GM21515 (cell line): Measurements from ENCODE around the gene KANTR.

Source experiments
- ATAC-seq: cut with Tn5 transposase; IDR thresholded peaks from one replicate; pipeline ENCODE4 v1.9.1; 2021; ENCODE audit not compliant: unreplicated experiment

KANTR gene, protein sequence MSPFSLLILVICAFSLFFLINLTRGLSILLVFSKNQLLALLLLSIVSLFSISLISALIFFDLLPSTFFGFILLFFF

DNA sequence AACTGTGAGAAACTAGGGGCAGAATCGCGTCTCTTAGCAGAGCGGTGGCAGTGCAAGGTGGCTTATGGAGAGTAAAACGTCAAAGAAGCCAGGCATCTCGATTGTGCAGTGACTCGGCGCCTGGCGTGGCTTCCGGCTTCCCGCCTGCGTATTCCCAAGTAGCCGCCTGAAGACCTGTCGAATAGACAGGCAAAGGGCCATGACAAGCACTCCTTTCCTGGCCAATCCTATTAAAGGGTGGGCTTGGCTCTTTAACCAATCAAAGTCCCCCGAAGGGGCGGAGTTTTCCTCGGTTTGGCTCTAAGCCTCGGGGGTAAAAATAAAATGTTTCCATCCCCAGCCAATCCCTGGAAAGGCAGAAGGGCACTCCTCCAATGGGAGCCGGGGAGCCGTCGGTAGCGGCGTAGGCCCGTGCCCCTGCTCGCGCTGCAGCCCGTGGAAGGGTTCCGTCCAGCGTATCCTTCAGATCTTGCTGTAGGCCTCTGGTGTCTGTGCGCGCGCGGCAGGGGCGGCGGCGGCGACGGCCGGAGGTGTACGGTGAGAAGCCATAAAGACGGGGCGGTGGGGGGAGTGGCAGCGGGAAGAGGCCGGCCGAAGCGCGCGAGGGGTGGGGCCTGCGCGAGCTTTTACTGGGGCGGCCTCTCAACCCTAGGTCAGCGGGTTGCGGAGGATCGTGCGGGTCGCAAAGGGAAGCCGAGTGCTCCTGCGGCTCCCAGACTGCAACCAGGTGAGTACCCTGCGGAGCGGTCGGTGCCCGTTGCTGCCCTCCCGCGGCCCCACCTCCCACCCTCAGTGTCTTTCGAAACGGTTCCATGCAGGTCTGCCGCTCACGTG, at the start of gene KANTR:
TSS of gene KANTR (plus strand) at position 395 of the 834 bp plus-strand sequence. CDS start 30,131 bp downstream, outside the sequence.
- ATAC-seq: peak; percentile 71

DNA sequence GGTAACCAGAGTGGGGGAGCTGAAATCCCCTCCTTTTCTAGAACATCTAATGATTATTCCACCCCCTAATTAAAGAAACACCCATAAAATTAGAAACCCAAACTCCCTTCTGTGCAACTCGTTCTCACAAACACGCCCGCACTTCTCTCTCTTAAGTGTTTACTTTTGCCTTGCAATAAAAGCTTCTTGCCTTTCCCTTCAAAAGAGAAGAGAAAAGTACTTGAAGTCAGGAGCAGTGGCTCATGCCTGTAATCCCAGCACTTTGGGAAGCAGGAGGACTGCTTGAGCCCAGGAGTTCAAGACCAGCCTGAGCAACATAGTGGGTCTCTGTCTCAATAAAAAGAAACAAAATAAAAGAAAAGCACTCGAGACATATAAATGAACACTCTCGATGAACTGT, 48.9 kb upstream of the KANTR start:
- no peak for ATAC-seq

DNA sequence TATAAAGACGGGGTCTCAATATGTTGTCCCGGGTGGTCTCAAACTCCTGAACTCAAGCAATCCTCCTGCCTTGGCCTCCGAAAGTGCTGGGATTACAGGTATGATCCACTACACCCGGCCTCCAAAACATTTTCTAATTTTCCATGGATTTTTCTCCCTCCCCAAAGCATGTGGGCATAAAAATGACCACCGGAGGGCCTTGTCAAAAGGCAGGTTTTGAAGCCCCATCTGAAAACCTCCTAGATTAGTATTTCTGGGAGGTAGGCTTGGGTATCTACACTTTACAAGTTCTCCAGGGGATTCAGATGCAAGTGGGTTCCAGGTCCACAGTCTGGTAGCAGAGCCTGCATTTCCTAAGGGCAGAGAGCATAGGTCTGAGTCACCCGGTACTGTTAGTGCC, 46.7 kb upstream of the KANTR start:
- ATAC-seq: no peak

DNA sequence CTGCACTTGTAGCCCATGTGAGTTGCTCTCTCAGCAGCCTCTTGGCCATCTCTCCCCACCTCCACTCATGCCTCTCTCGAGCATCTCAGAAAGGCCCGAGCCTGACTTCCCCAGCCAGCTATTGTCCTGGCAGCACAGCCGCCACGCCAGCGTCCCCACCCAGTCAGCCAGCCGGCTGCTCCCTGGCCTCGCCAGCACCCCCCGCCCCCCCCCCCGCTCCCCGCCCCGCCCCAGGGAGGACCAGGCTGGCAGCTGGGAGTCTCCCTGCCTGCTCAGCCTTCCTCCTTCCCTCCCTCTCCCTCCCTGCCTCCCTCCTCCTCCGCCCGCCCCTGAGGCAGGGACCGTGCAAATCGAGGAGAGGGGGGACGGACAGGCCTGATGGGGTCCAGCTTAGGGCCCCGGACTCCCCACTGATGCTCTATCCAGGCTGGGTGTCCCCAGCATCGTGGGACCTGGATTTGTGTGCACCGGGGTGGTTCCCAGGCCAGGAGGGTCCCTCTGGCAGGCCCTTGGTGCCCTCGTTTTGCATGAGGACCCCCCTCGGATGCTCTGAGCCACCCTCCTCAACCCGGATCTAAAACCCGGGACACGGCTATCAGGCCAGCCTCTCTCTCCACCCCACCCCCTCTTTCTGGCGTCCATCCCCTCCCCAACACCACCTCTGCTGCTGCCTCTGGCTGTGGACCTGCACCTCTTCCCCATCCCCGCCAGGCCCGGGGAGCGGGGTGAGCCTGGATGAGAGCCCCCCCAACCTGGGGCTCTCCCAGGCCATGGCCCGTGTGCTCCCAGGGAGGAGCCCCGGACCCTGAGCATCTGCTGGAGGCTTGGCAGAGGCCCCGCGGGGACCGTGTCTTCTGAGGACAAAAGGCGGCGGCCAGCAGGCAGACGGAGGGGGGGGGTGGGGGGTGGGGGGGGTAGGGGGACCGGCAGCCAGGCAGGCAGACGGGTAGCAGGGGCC, 45.5 kb upstream of the KANTR start, which contains the start of gene GPR173:
TSS of gene GPR173 (plus strand) at position 621 of the 958 bp plus-strand sequence. CDS start 27,833 bp downstream, outside the sequence.
- no peak for ATAC-seq

DNA sequence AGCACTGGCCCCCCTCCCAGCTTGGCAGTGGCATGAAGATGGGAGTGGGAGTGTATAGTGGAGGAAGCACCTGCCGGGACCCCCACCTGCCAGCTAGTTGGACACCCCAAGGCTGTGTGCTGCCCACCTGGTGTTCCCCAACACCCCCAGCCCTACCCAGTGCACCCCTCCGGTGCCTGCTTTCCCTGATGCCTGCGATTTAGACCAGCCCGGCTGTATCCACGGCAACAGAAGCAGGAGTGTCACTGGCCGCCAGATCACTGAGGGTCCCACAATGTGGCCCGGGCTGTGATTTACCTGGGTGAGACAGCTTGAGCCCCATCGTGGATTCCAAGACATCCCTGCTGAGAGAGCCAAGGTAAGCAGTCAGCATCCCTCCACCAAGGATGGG, 44.8 kb upstream of the KANTR start:
- ATAC-seq: no peak

DNA sequence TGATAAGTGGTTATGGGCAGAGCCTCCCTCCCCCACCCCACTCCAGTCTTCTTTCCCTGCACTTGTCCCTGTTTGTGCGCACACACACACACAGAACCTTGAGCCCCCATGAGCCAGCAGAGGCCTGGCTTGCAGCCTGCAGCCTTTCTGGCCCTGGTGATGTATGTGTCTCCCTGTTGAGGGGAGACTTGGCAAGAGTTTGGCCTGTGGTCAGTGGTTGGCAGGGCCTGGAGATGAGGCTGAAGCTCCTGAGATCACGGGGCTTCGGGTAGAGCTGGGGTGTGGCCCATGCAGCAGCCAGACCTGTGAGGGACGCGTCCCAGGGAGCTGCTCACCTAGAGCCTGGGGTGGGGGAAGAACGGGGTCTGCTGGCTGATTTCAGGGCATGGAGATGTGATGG, 43.1 kb upstream of the KANTR start:
- ATAC-seq: no peak

DNA sequence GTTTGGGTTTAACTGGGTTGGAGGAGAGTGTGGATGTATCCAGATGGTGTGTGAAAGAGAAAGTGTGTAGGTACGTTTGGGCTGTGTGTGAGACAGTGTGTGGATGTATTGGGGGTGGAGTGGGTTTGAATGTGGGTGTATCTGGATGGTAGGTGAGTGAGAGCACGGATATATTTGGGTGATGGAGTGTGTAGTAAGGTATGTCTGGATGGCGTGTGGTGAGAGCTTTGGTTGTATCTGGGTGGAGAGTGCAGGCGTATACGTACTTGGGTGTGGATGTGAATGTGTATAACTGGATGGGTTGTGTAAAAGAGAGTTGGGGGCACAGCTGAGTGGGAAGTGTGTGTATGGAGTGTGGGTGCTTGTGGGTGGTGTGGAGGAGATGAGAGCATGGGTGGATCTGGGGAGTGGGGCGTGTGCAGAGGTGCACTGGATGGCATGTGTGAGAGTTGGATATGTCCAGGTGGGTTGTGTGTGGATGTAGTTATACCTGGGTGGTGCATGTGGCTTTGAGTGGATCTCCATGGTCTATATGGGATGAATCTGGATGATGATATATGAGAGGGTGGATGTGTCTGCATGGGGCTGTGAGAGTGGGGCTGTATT, 38.6 kb upstream of the KANTR start:
- ATAC-seq: no peak

DNA sequence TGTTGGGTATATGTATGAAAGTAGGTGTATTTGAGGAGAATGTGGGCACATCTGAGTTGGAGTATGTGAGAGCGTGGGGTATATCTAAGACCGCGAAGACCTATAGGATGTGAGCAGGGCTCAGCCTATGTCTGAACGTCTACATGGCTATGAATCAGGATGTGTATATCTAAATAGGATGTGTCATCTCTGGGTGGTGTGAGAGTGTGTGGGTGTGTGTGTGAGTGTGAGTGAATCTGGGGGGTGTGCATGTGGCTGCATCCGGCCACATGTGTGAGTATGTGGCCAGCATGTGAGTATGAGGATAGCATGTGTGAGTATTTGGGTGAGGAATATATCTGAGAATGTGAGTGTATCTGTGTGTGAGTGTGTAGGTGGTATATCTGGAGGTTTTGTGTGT, 37.6 kb upstream of the KANTR start:
- no peak for ATAC-seq

DNA sequence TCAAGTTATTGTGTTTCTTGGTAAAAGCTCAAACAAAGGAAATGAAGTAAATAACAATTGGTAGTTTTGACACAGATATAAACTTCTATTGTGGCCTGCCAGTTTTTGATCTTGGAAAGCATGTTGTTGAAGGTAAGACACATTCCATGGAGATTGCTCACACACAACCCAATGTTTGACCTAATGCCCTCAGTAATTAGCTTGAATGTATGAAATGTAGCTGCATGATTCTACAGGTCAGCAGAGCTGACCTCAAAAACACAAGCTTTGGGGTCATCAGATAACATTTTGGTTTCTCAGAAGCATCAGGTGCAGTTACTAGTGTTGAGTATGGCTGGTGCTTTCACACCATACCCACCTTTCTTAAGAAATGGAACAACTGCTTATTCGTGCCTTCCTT, 28.8 kb upstream of the KANTR start:
- no peak for ATAC-seq

DNA sequence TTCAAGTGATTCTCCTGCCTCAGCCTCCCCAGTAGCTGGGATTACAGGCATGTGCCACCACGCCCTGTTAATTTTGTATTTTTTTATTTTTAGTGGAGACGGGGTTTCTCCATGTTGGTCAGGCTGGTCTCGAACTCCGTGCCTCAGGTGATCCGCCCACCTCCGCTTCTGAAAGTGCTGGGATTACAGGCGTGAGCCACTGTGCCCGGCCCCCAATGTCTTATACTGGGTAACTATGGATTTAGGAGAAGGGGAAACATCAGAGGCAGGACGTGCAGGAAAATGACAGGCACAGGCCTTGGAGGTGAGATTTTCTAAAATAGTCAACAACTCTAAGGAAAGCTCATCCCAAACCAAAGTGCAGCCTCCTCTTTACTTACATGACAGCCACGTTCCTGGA, 22.9 kb upstream of the KANTR start:
- no peak for ATAC-seq

DNA sequence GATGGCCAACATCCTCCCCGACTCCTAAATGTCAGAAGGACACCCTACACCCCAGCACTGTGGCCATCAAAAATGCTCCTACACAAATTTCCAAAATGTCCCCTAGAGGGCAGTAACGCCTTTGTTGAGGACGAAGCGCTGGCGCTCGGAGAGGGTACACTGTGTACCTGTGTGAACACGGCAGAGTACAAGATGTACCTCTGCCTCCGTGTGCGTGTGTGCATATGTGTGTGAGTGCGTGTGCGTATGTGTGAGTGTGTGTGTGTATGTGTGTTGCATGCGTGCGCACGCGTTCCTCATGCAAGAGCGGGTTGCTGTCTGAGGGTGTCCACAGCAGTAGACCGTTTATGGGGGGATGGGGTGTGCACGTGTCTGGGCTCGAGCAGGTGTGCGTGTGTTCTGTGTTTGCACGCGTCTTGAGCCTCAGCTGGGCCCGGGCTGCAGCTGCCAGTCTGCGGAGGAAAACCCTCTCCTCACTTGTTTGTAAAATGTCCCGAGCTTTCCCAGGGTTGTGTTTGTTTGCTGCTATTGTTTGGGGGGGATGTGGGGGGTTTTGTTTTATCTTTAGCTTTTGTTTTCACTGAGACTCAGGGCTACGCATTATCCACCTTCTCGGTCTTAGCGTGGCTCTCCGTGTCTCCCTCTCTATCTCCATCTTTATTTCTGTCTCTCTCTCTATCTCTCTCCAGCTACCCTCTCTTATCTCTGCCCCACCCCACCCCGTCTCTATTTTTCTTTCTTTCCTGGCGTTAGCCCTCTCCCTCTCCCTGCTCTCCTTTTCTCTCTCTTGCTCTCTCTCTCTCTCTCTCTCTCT, 22.1 kb upstream of the KANTR start:
- peak; percentile 66 for ATAC-seq

DNA sequence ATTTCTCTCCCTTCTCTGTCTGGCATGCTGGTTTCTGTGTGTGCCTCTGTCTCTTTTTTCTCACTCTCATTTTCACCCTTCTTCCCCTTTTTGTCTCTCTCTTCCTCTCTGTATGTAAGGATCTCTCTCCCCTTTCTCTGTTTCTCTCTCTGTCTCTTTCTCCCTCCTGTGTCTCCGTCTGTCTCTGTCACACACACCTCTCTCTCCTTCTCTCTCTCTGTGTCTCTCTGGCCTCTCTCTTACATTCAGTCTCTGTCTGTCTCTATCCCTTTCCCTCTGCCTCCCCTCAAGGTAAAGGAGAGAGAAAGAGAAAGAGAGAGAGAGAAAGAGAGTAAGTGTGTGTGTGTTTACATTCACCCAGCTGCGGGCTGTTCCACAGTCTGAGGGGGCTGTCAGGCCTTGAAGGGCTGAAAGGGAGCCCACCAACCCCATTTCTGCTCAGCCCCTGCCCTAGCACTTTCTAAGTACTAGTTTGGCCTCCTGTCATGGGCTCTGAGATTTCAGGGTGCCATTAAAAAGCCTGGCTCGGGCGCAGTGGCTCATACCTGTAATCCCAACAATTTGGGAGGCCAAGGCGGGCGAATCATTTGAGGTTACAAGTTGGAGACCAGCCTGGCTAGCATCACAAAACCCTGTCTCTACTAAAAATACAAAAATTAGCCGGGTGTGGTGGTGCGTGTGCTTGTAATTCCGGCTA, 21.4 kb upstream of the KANTR start:
- ATAC-seq: no peak

DNA sequence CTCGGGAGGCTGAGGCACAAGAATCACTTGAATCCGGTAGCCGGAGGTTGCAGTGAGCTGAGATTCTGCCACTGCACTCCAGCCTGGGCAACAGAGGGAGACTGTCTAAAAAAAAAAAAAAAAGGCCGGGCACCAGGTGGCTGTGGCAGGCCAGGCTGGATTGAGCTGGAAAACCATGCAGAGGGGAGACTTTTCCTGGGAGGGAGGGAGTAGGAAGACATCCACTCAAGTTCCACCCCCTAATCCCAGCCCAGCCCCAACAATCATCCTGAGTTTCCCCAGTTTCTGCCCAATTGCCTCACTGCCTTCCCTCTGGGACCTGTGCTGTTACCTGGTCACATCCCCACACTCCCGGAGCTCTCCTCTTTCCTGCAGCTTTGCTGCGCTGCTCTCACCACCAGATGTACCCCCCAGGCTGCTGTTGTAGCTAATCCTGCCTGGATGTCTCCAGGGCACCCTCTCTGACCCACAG, 20.8 kb upstream of the KANTR start:
- no peak for ATAC-seq

DNA sequence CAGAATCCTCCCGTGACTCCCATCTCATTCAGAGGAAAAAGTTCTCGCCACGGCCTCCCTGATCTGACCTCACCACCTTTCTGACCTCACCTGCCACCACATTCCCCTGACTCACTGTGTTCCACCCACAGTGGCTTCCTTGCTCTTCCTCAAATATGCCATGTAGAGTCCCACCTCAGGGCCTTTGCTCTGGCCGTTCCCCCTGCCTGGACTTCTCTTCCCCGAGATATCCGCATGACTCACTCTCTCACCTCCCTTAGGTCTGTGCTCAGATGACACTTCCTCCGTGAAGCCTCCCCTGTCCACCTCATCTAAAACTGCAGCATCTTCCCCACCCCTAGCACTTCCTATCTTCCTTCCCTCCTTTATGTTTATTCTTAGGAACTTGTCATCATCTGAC, 18.9 kb upstream of the KANTR start:
- ATAC-seq: no peak

DNA sequence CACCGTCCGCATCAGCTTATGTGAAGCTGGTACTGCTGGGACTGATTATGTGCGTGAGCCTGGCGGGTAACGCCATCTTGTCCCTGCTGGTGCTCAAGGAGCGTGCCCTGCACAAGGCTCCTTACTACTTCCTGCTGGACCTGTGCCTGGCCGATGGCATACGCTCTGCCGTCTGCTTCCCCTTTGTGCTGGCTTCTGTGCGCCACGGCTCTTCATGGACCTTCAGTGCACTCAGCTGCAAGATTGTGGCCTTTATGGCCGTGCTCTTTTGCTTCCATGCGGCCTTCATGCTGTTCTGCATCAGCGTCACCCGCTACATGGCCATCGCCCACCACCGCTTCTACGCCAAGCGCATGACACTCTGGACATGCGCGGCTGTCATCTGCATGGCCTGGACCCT, 17.3 kb upstream of the KANTR start:
- ATAC-seq: no peak

DNA sequence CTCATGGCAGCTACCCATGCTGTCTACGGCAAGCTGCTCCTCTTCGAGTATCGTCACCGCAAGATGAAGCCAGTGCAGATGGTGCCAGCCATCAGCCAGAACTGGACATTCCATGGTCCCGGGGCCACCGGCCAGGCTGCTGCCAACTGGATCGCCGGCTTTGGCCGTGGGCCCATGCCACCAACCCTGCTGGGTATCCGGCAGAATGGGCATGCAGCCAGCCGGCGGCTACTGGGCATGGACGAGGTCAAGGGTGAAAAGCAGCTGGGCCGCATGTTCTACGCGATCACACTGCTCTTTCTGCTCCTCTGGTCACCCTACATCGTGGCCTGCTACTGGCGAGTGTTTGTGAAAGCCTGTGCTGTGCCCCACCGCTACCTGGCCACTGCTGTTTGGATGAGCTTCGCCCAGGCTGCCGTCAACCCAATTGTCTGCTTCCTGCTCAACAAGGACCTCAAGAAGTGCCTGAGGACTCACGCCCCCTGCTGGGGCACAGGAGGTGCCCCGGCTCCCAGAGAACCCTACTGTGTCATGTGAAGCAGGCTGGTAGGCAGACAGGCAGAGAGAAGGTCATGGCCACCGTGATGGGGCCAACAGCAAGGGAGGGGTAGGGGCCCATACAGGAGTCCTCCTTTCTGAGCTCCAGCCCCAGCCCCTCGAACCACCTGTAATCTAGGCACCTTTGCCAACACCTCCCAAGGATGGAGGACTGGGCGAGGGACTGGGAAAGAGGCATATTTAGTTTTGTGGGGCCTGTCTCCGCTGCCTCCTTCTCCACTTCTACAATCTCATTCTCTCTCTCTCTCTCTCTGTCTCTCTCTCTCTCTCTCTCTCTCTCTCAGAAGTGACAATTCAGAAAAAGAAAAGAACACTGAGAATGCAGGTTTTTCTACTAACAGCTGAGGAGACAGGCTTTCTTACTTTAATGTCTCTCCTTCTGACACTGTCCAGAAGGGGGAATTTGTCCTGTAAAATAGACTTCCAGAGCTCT, 16.4 kb upstream of the KANTR start:
- ATAC-seq: no peak

DNA sequence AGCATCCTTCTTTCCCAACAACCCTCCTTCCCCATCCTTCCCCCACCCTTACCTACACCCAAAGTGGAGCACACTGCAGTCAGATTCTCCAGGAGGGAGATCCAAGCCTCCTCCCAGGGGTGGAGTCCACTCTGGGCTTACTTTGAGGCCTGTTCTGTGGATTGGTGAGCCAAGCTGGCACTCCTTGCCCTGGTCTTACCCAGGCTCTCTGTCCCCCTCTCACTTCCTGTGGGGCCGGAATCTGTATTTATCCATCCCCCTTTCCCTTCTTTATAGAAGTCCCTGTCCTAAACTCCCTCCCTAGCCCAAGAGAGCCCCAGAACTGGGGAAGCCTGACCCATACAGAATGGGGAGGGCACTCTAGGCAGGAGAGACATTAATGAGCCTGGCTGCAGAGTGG, 15.0 kb upstream of the KANTR start:
- ATAC-seq: no peak
